Measurements from ENCODE around the gene BCAS3.

- TF ChIP-seq CREB5 (CRISPR knock-in tag; IDR thresholded peaks at IDR 0.05; ENCODE audit: low read depth) = no peak
- TF ChIP-seq RARB (CRISPR knock-in tag; IDR thresholded peaks at IDR 0.05) = no peak
- no peak for TF ChIP-seq PATZ1 (CRISPR knock-in tag; IDR thresholded peaks at IDR 0.05; ENCODE audit: borderline replicate concordance)
- TF ChIP-seq GLIS3 (CRISPR knock-in tag; IDR thresholded peaks at IDR 0.05) = no peak
- no peak for TF ChIP-seq ARNTL (CRISPR knock-in tag; IDR thresholded peaks at IDR 0.05; ENCODE audit: borderline replicate concordance, low read depth)
- TF ChIP-seq SNAI2 (CRISPR knock-in tag; IDR thresholded peaks at IDR 0.05) = no peak
- no peak for TF ChIP-seq ZFP30 (CRISPR knock-in tag; IDR thresholded peaks at IDR 0.05)
Observed at GRCh38 chr17:60916043-60916442, 238.4 kb downstream of the BCAS3 start.
